Mononuclear cell (primary cell): Measurements from ENCODE around the gene STYK1. TPM values are rescaled to one million over a fixed set of nuclear protein-coding genes. Genes with fewer than 3 reads are reported as not detected.

Experiments
- H3K27me3 ChIP-seq: 2 replicates; pipeline ENCODE4 v1.6.0; 2011; ENCODE audit warnings: low read length, control low read depth; ENCODE audit not compliant: insufficient read depth
- H3K4me1 ChIP-seq: 2 replicates; pipeline ENCODE4 v1.5.1; 2011; ENCODE audit warnings: mild to moderate bottlenecking, low read length, control low read depth; ENCODE audit not compliant: insufficient read depth
- H3K4me3 ChIP-seq: 2 replicates; pipeline ENCODE4 v1.5.1; 2011; ENCODE audit warnings: mild to moderate bottlenecking, low read length, moderate library complexity
- H3K9me3 ChIP-seq: 2 replicates; pipeline ENCODE4 v1.5.1; 2011; ENCODE audit warnings: low read depth, mild to moderate bottlenecking, control low read depth, low read length
- total RNA-seq: library from RNA; depleted of rRNA; stranded (reverse); fragments of >200 nt; gene quantifications from one replicate; pipeline ENCODE4 v1.2.3, GENCODE V29; 2012

STYK1 gene
- total RNA-seq, 1 donor = 0.10 TPM

- H3K4me3 ChIP-seq = no peak overlapping the region
- no peaks in the 10 kb centered on the region for H3K4me1 ChIP-seq
- H3K9me3 ChIP-seq = no peaks in the 10 kb centered on the region
- H3K27me3 ChIP-seq = no peaks in the 10 kb centered on the region
Measured at GRCh38 chr12:10705655-10706054, 31.8 kb upstream of the STYK1 start.

GRCh38 chr12:10701843-10702242, 28.0 kb upstream of the STYK1 start:
- Histone ChIP-seq H3K9me3 (no peaks in the 10 kb centered on the region), H3K27me3 (no peaks in the 10 kb centered on the region), H3K4me3 (no peak overlapping the region), H3K4me1 (no peaks in the 10 kb centered on the region)

GRCh38 chr12:10701131-10701681, 27.4 kb upstream of the STYK1 start:
- Histone ChIP-seq H3K9me3 (no peaks in the 10 kb centered on the region), H3K4me3 (no peak overlapping the region), H3K4me1 (no peaks in the 10 kb centered on the region), H3K27me3 (no peaks in the 10 kb centered on the region)

- H3K4me3 ChIP-seq = no peak overlapping the region
- H3K27me3 ChIP-seq = no peaks in the 10 kb centered on the region
- H3K9me3 ChIP-seq = no peaks in the 10 kb centered on the region
- no peaks in the 10 kb centered on the region for H3K4me1 ChIP-seq
Measured at GRCh38 chr12:10700581-10700980, 26.7 kb upstream of the STYK1 start.

- H3K4me3 ChIP-seq = no peak overlapping the region
- H3K27me3 ChIP-seq = no peaks in the 10 kb centered on the region
- no peaks in the 10 kb centered on the region for H3K9me3 ChIP-seq
- H3K4me1 ChIP-seq = no peaks in the 10 kb centered on the region
Measured at GRCh38 chr12:10697862-10698261, 24.0 kb upstream of the STYK1 start.

GRCh38 chr12:10697156-10697555, 23.3 kb upstream of the STYK1 start:
- Histone ChIP-seq H3K27me3 (no peaks in the 10 kb centered on the region), H3K4me1 (no peaks in the 10 kb centered on the region), H3K4me3 (no peak overlapping the region), H3K9me3 (no peaks in the 10 kb centered on the region)

- Histone ChIP-seq H3K4me1 (no peaks in the 10 kb centered on the region), H3K4me3 (no peak overlapping the region), H3K9me3 (no peaks in the 10 kb centered on the region), H3K27me3 (no peaks in the 10 kb centered on the region)
Measured at GRCh38 chr12:10690906-10691305, 17.1 kb upstream of the STYK1 start.

GRCh38 chr12:10689146-10689545, 15.3 kb upstream of the STYK1 start:
- H3K4me1 ChIP-seq = no peaks in the 10 kb centered on the region
- H3K4me3 ChIP-seq = no peak overlapping the region
- no peaks in the 10 kb centered on the region for H3K27me3 ChIP-seq
- no peaks in the 10 kb centered on the region for H3K9me3 ChIP-seq

GRCh38 chr12:10688042-10688441, 14.2 kb upstream of the STYK1 start:
- no peaks in the 10 kb centered on the region for H3K9me3 ChIP-seq
- no peaks in the 10 kb centered on the region for H3K4me1 ChIP-seq
- no peak overlapping the region for H3K4me3 ChIP-seq
- no peaks in the 10 kb centered on the region for H3K27me3 ChIP-seq

- Histone ChIP-seq H3K9me3 (no peaks in the 10 kb centered on the region), H3K4me1 (peaks cover 35% of the 10 kb centered on the region), H3K27me3 (peaks cover 19% of the 10 kb centered on the region), H3K4me3 (no peak overlapping the region)
Measured at GRCh38 chr12:10672231-10672868, 1.5 kb downstream of the STYK1 start.

GRCh38 chr12:10669533-10669932, 4.3 kb downstream of the STYK1 start:
- Histone ChIP-seq H3K4me1 (peaks cover 30% of the 10 kb centered on the region), H3K9me3 (no peaks in the 10 kb centered on the region), H3K4me3 (no peak overlapping the region), H3K27me3 (peaks cover 3% of the 10 kb centered on the region)

GRCh38 chr12:10668526-10668925, 5.3 kb downstream of the STYK1 start:
- Histone ChIP-seq H3K27me3 (peaks cover 2% of the 10 kb centered on the region), H3K4me1 (peaks cover 20% of the 10 kb centered on the region), H3K4me3 (no peak overlapping the region)

GRCh38 chr12:10667581-10667980, 6.3 kb downstream of the STYK1 start:
- Histone ChIP-seq H3K4me1 (peaks cover 15% of the 10 kb centered on the region), H3K9me3 (no peaks in the 10 kb centered on the region), H3K27me3 (no peaks in the 10 kb centered on the region), H3K4me3 (no peak overlapping the region)

More at GRCh38 chr12:10668526-10668925, 5.3 kb downstream of the STYK1 start:
- no peaks in the 10 kb centered on the region for H3K9me3 ChIP-seq

GRCh38 chr12:10664499-10664898, 9.4 kb downstream of the STYK1 start:
- H3K27me3 ChIP-seq = no peaks in the 10 kb centered on the region
- H3K4me1 ChIP-seq = peaks cover 9% of the 10 kb centered on the region
- no peak overlapping the region for H3K4me3 ChIP-seq
- H3K9me3 ChIP-seq = no peaks in the 10 kb centered on the region

- H3K27me3 ChIP-seq = no peaks in the 10 kb centered on the region
- no peaks in the 10 kb centered on the region for H3K9me3 ChIP-seq
- peaks cover 9% of the 10 kb centered on the region for H3K4me1 ChIP-seq
- H3K4me3 ChIP-seq = no peak overlapping the region
Measured at GRCh38 chr12:10663869-10664268, 10.0 kb downstream of the STYK1 start.

GRCh38 chr12:10661338-10661737, 12.5 kb downstream of the STYK1 start:
- Histone ChIP-seq H3K4me1 (no peaks in the 10 kb centered on the region), H3K9me3 (no peaks in the 10 kb centered on the region), H3K27me3 (peaks cover 5% of the 10 kb centered on the region), H3K4me3 (no peak overlapping the region)
